H54 (cell line): ENCODE data around the gene RNPS1.
A peak's percentile ranks its signal among the peaks of the same experiment; 100 is the strongest.

Experiments
- DNase-seq: peaks from one replicate; pipeline ENCODE4 v3.0.0; 2011; ENCODE audit warnings: low spot score, mixed read lengths; ENCODE audit not compliant: insufficient read length
- FAIRE-seq: peaks from 3 replicates; lab custom pipeline; 2011; peaks lifted over from hg19 to GRCh38; lab: Jason Lieb, UNC
- POLR2A ChIP-seq: IDR thresholded peaks from 2 replicates; pipeline ENCODE4 v1.6.1; 2011; ENCODE audit warnings: low read depth, mild to moderate bottlenecking, low read length

The RNPS1 gene

GRCh38 chr16:2232094-2232990 is 35.6 kb downstream of the RNPS1 start:
- TF ChIP-seq POLR2A = no peak
- DNase-seq (no peak), FAIRE-seq (no peak)

GRCh38 chr16:2231016-2231931 is 36.7 kb downstream of the RNPS1 start:
- no peak for TF ChIP-seq POLR2A
- DNase-seq (no peak), FAIRE-seq (no peak)

GRCh38 chr16:2230376-2230775 is 37.5 kb downstream of the RNPS1 start:
- FAIRE-seq = no peak
- DNase-seq = no peak
- TF ChIP-seq POLR2A = no peak

- DNase-seq (no peak), FAIRE-seq (no peak)
- TF ChIP-seq POLR2A = no peak
Measured at GRCh38 chr16:2229632-2230250, 38.2 kb downstream of the RNPS1 start.

- no peak for TF ChIP-seq POLR2A
- FAIRE-seq (no peak), DNase-seq (no peak)
Measured at GRCh38 chr16:2229091-2229490, 38.8 kb downstream of the RNPS1 start.

- DNase-seq = no peak
- no peak for TF ChIP-seq POLR2A
- FAIRE-seq = no peak
Measured at GRCh38 chr16:2228161-2228824, 39.6 kb downstream of the RNPS1 start.

- no peak for DNase-seq
- no peak for TF ChIP-seq POLR2A
- no peak for FAIRE-seq
Measured at GRCh38 chr16:2226918-2227317, 41.0 kb downstream of the RNPS1 start.

GRCh38 chr16:2226245-2226793 is 41.6 kb downstream of the RNPS1 start:
- no peak for TF ChIP-seq POLR2A
- no peak for FAIRE-seq
- DNase-seq = peak; percentile 86

- no peak for DNase-seq
- TF ChIP-seq POLR2A = no peak
Measured at GRCh38 chr16:2223942-2224486, 43.9 kb downstream of the RNPS1 start.

GRCh38 chr16:2223221-2223941 is 44.5 kb downstream of the RNPS1 start, which contains the start of gene E4F1:
TSS of gene E4F1 (plus strand) at chr16:2223591. CDS start at chr16:2223614, 23 bp downstream.
- FAIRE-seq (peak; percentile 20), DNase-seq (peak; percentile 99)
- TF ChIP-seq POLR2A = peak; percentile 98

More at GRCh38 chr16:2223942-2224486, 43.9 kb downstream of the RNPS1 start:
- no peak for FAIRE-seq

GRCh38 chr16:2216330-2216729 is 51.6 kb downstream of the RNPS1 start:
- DNase-seq = no peak
- FAIRE-seq = no peak
- TF ChIP-seq POLR2A = no peak

GRCh38 chr16:2214719-2214968 is 53.3 kb downstream of the RNPS1 start, which contains the start of gene PGP:
TSS of gene PGP (minus strand) at chr16:2214840. CDS start at chr16:2214777, 63 bp downstream.
- TF ChIP-seq POLR2A = peak; percentile 88
- DNase-seq (no peak), FAIRE-seq (no peak)
